Measurements from ENCODE around the gene INSIG1.

Gene INSIG1

GRCh38 chr7:155266440-155266839 lies 31.2 kb upstream of the INSIG1 start (continued):
- TF ChIP-seq REST (tag by site-specific recombination; IDR thresholded peaks at IDR 0.05) (no peak), ZNF202 (tag by site-specific recombination; IDR thresholded peaks at IDR 0.05; ENCODE audit: borderline replicate concordance) (no peak), ZNF146 (tag by site-specific recombination; IDR thresholded peaks at IDR 0.05) (no peak), ZNF19 (tag by site-specific recombination; IDR thresholded peaks at IDR 0.05; ENCODE audit: low read depth) (no peak), ZNF433 (tag by site-specific recombination; IDR thresholded peaks at IDR 0.05; ENCODE audit: low read depth) (no peak)
- TF ChIP-seq, protein P1, sequence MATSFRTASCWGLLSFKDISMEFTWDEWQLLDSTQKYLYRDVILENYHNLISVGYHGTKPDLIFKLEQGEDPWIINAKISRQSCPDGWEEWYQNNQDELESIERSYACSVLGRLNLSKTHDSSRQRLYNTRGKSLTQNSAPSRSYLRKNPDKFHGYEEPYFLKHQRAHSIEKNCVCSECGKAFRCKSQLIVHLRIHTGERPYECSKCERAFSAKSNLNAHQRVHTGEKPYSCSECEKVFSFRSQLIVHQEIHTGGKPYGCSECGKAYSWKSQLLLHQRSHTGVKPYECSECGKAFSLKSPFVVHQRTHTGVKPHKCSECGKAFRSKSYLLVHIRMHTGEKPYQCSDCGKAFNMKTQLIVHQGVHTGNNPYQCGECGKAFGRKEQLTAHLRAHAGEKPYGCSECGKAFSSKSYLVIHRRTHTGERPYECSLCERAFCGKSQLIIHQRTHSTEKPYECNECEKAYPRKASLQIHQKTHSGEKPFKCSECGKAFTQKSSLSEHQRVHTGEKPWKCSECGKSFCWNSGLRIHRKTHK (tag by site-specific recombination; IDR thresholded peaks at IDR 0.05): no peak

DNA sequence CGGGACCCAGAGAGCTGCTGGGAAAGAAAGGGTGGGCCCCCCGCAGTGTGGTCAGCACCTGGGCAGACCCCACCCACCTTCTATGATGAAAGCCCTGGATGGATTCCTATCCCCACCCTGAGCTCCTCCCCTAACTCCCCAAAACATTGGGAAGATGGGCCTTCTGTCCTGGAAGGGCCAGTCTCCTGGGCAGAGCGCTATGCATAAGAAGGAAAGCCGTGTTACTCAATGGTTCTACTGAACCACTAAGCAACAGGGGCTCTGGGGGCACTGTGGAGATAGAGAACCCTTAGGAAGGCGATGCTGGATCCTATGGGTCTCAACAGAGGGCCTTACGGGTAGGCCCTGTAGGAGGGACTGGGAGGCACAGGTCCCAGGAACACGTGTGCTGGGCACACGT lies 30.7 kb upstream of the INSIG1 start:
- Histone ChIP-seq H3K4me3 (ENCODE audit: low read depth, low read length) (no peak overlapping the region), H3K4me1 (ENCODE audit: control insufficient read depth, insufficient read depth, low read length) (no peaks in the 10 kb centered on the region), H3K9me3 (ENCODE audit: control insufficient read depth, insufficient read depth, low read depth, low read length) (no peaks in the 10 kb centered on the region), H3K27ac (ENCODE audit: extremely low read depth, low read depth, low read length) (no peak overlapping the region), H3K36me3 (ENCODE audit: control insufficient read depth in 2 of 2, insufficient read depth in 1 of 2, low read length in 2 of 2) (no peaks in the 10 kb centered on the region)
- ChIA-PET CTCF (interaction anchor here (0.7 to 1.6 kb wide), 2 partner anchors 52 to 78 kb away, joined by 3 to 5 read pairs; no protein-coding TSS in a partner anchor), POLR2A (interaction anchor here (0.5 kb wide), 1 partner anchor 16 kb away, joined by 5 read pairs; no protein-coding TSS in a partner anchor)
- TF ChIP-seq, protein P2, sequence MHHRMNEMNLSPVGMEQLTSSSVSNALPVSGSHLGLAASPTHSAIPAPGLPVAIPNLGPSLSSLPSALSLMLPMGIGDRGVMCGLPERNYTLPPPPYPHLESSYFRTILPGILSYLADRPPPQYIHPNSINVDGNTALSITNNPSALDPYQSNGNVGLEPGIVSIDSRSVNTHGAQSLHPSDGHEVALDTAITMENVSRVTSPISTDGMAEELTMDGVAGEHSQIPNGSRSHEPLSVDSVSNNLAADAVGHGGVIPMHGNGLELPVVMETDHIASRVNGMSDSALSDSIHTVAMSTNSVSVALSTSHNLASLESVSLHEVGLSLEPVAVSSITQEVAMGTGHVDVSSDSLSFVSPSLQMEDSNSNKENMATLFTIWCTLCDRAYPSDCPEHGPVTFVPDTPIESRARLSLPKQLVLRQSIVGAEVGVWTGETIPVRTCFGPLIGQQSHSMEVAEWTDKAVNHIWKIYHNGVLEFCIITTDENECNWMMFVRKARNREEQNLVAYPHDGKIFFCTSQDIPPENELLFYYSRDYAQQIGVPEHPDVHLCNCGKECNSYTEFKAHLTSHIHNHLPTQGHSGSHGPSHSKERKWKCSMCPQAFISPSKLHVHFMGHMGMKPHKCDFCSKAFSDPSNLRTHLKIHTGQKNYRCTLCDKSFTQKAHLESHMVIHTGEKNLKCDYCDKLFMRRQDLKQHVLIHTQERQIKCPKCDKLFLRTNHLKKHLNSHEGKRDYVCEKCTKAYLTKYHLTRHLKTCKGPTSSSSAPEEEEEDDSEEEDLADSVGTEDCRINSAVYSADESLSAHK (tag by site-specific recombination; IDR thresholded peaks at IDR 0.05): no peak
- TF ChIP-seq ZNF114 (tag by site-specific recombination; IDR thresholded peaks at IDR 0.05) (no peak), ZNF324 (tag by site-specific recombination; IDR thresholded peaks at IDR 0.05) (no peak), ZNF2 (tag by site-specific recombination; IDR thresholded peaks at IDR 0.05) (no peak), PRDM1 (tag by site-specific recombination; IDR thresholded peaks at IDR 0.05) (no peak), ZNF132 (tag by site-specific recombination; IDR thresholded peaks at IDR 0.05; ENCODE audit: borderline replicate concordance) (no peak), GFI1B (tag by site-specific recombination; IDR thresholded peaks at IDR 0.05) (no peak), MYNN (tag by site-specific recombination; IDR thresholded peaks at IDR 0.05; ENCODE audit: borderline replicate concordance) (no peak), ZNF785 (tag by site-specific recombination; IDR thresholded peaks at IDR 0.05) (no peak)
- TF ChIP-seq, protein P3, sequence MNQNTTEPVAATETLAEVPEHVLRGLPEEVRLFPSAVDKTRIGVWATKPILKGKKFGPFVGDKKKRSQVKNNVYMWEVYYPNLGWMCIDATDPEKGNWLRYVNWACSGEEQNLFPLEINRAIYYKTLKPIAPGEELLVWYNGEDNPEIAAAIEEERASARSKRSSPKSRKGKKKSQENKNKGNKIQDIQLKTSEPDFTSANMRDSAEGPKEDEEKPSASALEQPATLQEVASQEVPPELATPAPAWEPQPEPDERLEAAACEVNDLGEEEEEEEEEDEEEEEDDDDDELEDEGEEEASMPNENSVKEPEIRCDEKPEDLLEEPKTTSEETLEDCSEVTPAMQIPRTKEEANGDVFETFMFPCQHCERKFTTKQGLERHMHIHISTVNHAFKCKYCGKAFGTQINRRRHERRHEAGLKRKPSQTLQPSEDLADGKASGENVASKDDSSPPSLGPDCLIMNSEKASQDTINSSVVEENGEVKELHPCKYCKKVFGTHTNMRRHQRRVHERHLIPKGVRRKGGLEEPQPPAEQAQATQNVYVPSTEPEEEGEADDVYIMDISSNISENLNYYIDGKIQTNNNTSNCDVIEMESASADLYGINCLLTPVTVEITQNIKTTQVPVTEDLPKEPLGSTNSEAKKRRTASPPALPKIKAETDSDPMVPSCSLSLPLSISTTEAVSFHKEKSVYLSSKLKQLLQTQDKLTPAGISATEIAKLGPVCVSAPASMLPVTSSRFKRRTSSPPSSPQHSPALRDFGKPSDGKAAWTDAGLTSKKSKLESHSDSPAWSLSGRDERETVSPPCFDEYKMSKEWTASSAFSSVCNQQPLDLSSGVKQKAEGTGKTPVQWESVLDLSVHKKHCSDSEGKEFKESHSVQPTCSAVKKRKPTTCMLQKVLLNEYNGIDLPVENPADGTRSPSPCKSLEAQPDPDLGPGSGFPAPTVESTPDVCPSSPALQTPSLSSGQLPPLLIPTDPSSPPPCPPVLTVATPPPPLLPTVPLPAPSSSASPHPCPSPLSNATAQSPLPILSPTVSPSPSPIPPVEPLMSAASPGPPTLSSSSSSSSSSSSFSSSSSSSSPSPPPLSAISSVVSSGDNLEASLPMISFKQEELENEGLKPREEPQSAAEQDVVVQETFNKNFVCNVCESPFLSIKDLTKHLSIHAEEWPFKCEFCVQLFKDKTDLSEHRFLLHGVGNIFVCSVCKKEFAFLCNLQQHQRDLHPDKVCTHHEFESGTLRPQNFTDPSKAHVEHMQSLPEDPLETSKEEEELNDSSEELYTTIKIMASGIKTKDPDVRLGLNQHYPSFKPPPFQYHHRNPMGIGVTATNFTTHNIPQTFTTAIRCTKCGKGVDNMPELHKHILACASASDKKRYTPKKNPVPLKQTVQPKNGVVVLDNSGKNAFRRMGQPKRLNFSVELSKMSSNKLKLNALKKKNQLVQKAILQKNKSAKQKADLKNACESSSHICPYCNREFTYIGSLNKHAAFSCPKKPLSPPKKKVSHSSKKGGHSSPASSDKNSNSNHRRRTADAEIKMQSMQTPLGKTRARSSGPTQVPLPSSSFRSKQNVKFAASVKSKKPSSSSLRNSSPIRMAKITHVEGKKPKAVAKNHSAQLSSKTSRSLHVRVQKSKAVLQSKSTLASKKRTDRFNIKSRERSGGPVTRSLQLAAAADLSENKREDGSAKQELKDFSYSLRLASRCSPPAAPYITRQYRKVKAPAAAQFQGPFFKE (tag by site-specific recombination; IDR thresholded peaks at IDR 0.05; ENCODE audit: borderline replicate concordance): no peak
- TF ChIP-seq, protein P4, sequence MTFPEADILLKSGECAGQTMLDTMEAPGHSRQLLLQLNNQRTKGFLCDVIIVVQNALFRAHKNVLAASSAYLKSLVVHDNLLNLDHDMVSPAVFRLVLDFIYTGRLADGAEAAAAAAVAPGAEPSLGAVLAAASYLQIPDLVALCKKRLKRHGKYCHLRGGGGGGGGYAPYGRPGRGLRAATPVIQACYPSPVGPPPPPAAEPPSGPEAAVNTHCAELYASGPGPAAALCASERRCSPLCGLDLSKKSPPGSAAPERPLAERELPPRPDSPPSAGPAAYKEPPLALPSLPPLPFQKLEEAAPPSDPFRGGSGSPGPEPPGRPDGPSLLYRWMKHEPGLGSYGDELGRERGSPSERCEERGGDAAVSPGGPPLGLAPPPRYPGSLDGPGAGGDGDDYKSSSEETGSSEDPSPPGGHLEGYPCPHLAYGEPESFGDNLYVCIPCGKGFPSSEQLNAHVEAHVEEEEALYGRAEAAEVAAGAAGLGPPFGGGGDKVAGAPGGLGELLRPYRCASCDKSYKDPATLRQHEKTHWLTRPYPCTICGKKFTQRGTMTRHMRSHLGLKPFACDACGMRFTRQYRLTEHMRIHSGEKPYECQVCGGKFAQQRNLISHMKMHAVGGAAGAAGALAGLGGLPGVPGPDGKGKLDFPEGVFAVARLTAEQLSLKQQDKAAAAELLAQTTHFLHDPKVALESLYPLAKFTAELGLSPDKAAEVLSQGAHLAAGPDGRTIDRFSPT (tag by site-specific recombination; IDR thresholded peaks at IDR 0.05): no peak
